Measurements from ENCODE around the gene CKAP4.

- TF ChIP-seq POLR2A (IDR thresholded peaks at IDR 0.05) (no peak), CTCF (IDR thresholded peaks at IDR 0.05) (no peak)
These were observed 38.2 kb upstream of the CKAP4 start for GRCh38 chr12:106285982-106286381.

Data from transverse colon (tissue), 3 donors.